Activated CD4-positive, alpha-beta T cell treated with anti-CD3 and anti-CD28 coated beads, Interleukin-10, Interleukin-2, amounts not matched to agents 100 ng/mL and 50 ng/mL, durations not matched to agents 16 hours and 8 hours (primary cell): ENCODE results near the gene OMA1.

Experiments used
- DNase-seq: peaks from one replicate; pipeline ENCODE4 v3.0.0-alpha.2; 2020

The OMA1 gene

DNA sequence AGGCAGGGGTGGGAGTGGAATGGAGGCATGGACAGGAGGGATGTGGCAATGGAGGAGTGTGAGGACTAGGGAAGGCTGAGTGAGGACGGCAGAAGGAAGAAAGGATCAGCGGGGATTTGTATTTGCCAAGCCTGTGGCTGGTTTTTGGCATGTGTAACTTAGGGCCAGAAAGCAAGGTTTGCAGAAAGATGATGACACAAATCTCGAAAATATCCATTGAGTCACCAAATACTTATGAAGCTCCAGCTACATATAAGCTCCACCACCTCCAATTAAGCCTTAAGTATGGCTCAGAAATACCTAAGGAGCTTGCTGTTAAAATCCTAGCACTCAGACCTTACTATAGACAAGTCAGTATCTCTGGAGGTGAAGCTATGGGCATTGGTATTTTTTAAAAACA, 90.1 kb downstream of the OMA1 start:
- no peak for DNase-seq

DNA sequence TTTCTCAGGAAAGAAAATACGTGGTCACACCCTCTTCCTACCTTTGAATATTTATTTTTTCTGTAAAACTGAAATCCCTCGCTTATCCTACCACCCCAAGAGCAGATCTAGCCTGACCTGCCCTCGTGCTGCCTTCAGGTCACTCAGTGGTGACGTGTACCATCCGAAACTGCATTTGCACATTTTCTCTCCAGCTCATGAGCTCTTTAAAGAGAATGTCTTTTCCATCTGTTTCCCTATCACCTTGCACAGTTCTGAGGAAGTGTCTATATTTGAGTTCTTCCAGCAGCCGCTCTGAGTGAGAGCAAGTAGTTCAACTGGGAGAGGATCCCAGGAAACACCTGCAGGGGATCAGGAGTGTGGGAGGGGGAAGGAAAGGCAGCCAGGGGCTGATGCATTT, 91.7 kb downstream of the OMA1 start:
- DNase-seq = no peak

- no peak for DNase-seq
Observed at GRCh38 chr1:58454385-58454784, 92.1 kb downstream of the OMA1 start.

- no peak for DNase-seq
Observed at GRCh38 chr1:58451560-58452191, 94.8 kb downstream of the OMA1 start.

DNA sequence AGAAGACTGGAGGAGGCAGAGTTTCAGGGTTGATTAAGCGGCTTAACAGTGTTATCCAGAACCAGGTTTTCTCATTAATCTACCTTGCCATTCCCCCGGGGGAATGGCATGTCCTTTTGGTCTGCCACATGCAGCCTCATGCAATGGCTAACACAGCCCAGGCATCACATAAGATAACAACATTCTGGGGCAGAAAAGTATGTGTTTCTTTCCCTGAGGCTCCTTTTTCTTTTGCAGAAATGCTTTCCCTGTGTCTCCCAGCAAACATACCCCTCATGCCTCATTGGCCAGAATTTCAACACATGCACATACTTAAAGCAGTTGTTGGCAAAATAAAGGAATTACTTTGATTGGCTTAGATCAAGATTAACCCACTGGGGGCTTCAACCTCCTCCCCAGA, 98.6 kb downstream of the OMA1 start:
- no peak for DNase-seq

GRCh38 chr1:58447042-58447441, 99.5 kb downstream of the OMA1 start:
- DNase-seq = no peak

GRCh38 chr1:58446368-58446767, 100.2 kb downstream of the OMA1 start:
- DNase-seq = no peak

DNA sequence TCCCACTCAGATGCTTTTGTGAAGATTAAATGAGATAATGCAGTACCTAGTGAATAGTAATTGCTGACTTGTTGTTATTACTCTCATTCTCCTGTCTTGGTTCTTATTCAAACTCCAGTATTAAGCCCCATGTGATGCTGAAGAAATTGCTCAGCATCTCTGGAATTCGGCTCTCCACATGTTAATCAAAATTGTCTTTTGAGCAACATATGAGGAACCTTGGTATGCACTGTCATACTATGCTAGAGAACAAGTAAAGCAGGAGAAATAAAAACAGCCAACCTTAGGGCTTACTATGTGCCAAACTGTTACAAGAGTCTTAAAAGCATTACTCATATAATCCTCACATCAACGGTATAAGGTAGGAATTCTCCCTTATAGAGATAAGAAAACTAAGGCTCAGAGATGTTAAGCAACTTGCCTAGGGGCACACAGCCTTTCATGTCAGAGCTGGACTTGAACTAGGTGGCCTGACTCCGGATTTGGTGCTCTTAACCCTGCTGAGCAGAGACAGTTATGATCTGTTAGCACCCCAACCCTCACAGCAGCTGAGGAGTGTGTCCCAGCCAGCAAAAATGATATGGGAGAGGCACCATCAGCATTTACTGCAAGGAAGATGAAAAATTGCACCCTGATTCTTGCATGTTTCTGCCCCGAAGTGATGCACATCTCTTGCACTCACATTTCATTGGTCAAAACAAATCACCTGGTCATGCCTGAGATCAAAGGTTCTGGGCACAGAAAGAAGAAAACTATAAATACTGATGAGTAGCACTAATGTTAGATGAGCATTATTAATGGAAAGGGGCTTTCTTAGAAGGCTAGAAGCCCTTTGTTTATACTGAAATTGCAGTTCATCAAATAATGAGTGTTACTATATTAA, 102.3 kb downstream of the OMA1 start:
- DNase-seq = no peak

DNA sequence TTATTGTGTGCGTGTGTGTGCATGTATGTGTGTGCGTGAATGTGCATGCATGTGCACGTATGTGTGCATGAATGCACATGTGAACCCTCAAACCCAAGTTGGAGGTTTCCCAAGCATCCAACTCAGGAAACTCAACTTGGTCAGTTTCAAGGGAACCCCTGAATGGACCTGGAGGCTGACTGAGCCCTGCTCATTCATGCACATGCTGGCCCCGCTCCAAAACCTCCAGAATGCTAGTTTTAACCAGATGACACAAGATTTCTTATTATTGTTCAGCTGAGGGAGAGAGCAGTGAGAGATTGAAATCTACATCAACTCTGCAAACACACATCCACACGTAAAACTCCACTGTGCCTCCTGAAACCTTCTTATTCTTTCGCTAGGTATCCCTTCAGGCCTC, 104.4 kb downstream of the OMA1 start:
- DNase-seq = no peak

DNA sequence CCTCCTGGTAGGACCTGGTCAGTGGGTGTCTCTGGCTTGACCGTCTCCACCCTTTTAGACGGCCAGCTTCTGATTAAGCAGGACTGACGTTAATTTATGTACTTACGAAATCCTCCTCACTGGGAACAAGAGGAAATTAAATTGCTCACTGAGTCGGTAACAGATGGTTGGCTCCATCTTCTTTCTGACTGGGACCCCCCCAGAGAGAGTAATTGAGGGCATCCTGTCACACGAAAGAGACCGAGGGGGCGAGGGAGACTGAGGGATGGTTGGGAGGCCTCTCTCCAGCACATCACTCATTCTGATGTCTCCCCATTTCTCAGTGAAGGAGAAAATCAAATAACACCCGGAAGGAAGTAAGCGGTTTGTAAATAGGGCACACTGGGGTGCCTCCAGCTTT, 104.8 kb downstream of the OMA1 start:
- no peak for DNase-seq

DNA sequence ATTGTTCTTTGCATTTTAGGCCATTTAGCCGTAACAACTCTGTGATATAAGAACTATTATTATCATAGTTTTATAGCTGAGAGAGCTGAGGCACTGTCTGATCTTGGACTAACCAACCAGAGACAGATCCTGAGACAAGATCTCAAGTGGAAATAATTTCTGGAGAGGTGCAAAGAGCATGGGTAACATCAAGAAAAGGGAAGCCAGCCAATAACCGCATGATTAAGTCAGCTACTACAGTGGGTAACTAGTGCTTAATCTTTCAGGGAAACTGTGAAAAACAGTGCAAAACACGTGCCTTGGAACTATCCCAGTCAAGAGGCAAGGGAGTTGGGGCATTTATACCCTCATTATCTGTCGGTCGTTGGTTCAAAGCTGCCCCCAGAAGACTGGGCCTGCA, 105.8 kb downstream of the OMA1 start:
- no peak for DNase-seq

- DNase-seq = no peak
Observed at GRCh38 chr1:58439946-58440345, 106.6 kb downstream of the OMA1 start.

GRCh38 chr1:58438468-58438867, 108.1 kb downstream of the OMA1 start:
- no peak for DNase-seq

DNA sequence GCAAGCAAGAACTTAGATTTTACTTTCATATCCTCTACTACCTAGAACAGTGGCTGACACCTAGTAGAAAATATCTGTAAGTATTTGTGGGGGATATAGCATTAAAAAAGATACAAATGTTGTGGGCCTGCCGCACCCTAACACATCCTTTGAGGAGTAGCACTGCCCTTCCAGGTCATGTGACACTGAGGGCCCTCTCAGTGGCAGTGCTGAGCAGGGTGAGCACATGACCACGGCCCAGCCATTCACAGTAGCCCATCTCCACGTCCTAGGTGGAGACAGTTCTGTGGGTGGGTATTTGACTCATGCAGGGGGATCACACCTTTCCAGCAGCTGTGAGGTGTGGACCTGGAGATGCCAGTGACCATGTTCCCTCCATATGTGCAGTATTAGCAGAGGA, 108.9 kb downstream of the OMA1 start:
- DNase-seq = no peak

DNA sequence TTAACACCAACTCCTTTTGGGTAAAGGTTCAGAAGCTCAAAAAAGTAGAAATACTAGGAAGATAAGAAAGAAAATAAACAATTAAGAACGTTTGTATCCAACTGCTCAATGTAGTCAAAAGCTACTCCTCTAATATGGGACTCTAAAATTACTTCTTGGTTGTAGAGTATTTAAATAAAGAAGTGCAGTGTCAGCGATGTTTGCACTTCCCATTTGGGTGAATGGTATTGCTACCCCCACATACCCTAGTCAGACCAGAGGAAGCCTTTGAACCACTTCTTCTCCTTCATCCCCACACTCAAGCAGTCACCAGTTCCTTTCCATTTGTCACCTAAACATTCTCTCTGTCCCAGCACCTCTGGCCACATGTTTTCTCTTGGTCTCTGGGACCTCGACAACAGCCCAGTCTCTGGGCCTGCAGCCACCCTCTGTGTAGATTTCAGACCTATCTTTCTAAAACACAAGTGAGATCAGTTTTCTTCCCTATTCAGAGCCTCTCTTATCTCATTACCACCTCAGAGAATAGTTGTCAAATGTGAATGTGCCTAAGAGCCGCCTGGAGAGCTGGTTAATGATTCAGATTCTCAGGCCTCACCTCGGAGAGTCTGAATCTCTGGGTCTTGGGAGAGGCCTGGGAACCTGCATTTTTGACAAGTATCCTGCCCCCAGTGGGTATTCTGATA, 109.8 kb downstream of the OMA1 start:
- no peak for DNase-seq

GRCh38 chr1:58435376-58435775, 111.2 kb downstream of the OMA1 start:
- no peak for DNase-seq

DNA sequence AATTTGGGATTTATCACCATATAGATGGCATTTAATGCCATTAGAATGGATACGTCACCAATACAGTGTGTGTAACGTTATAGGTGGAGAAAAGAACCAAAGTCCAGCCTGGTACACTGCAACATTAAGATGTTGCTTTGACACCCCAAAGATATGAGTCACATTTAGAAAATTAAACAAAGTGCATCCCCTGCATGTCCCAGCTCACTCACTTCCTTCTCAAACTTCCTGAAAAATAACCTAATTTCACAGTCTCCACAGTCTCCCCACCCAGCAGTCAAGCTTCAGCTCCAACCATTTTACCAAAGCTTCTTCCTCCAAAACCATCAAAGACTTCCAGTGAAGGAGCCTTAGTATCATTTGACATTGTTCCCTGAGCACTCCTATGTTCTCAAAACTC, 111.9 kb downstream of the OMA1 start:
- DNase-seq = no peak

DNA sequence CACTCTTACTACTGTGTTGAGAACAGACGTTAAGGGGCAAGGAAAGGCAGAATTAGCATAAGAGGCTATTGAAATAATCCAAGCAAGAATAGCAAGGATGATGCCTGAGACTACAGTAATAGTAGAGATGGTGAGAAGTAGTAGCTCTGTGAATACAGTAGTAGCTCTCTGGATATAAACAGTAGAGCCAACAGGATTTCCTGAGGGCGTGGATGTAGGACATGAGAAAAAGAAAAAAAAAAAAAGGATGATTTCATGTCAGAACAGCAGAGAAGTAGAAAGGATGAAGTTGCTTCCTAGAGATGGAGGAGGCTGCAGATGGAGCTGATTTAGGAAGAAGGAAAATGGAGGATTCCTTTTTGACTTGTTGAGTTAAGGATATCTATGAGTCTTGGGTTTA, 112.3 kb downstream of the OMA1 start:
- DNase-seq = no peak

DNA sequence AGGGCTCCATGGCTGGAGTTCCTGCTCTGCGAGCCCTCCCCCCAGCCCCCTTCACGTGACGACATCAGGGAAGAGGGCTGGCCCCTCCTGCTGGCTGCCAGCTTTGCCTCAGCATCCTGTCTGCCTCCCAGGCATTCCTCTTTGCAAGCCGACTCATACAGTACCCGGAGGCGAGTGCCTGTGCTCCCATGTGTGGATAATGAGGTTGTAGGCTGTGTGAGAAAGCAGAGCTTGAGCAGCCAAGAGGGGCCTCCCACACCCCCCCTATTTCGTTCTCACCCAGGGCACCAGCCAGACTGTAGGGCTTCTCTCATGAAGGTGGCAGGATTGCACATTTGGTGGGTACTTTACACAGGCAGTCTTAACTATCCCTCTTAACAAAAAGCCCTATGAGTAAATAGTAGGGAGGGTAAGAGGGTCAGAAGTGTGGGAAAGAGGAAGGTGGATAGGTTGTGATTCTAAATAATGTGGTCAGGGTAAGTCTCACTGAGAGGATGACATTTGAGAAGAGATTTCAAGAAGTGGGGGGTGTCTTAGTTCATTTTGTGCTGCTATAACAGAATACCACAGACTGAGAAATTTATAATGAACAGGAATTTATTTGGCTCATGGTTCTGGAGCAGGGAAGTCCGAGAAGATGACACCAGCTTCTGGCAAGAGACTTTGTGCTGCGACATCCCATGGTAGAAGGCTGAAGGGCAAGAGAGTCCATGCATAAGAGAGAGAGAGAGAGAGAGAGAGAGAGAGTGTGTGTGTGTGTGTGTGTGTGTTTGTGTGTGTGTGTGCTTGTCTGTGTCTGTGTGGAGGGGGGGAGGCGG, 113.5 kb downstream of the OMA1 start:
- no peak for DNase-seq

GRCh38 chr1:58431901-58432620, 114.5 kb downstream of the OMA1 start:
- no peak for DNase-seq
